SK-N-MC (cell line): ENCODE data around the gene TRIM39.
"Not testable (repeated sequence)": the region's sequence is repeated elsewhere in the genome, so short reads cannot be mapped to it uniquely, and the experiment has no call there.

ENCODE experiments used
- DNase-seq: peaks from one replicate; pipeline ENCODE4 v3.0.0-alpha.2; 2011; ENCODE audit warnings: low read depth, low spot score
- H3K27ac ChIP-seq: fragments of 200-600 bp; sonication (generic); 2 replicates; pipeline ENCODE4 v1.5.1; 2016; ENCODE audit warnings: mixed run types
- H3K36me3 ChIP-seq: fragments of 200-600 bp; sonication (generic); 2 replicates; pipeline ENCODE4 v1.6.1; 2017; ENCODE audit warnings: antibody characterized with exemption, low read length, mixed read lengths; ENCODE audit not compliant: insufficient read depth
- H3K4me3 ChIP-seq: fragments of 200-600 bp; sonication (generic); 2 replicates; pipeline ENCODE4 v1.5.1; 2016
- H3K9ac ChIP-seq: fragments of 200-600 bp; sonication (generic); 2 replicates; pipeline ENCODE4 v1.8.0; 2017; ENCODE audit warnings: mixed run types, mixed read lengths; ENCODE audit not compliant: insufficient read length
- H3K9me3 ChIP-seq: fragments of 200-600 bp; sonication (generic); 2 replicates; pipeline ENCODE4 v1.6.1; 2017; ENCODE audit warnings: low read depth, mild to moderate bottlenecking, antibody characterized with exemption, low read length, moderate library complexity, mixed read lengths
- EZH2 ChIP-seq: fragments of 200-600 bp; sonication (generic); IDR thresholded peaks from one replicate; pipeline ENCODE4 v1.6.1; 2017; ENCODE audit warnings: antibody characterized with exemption
- FOXP2 ChIP-seq: optimal IDR thresholded peaks from 2 replicates; pipeline ENCODE3; 2011; ENCODE audit warnings: mild to moderate bottlenecking, moderate library complexity; ENCODE audit not compliant: insufficient read depth; ENCODE audit errors: extremely low read length, control extremely low read depth
- POLR2AphosphoS5 ChIP-seq: IDR thresholded peaks from 2 replicates; pipeline ENCODE4 v1.6.1; 2012; ENCODE audit warnings: mild to moderate bottlenecking, low read depth, low read length, borderline replicate concordance

Gene TRIM39

DNA sequence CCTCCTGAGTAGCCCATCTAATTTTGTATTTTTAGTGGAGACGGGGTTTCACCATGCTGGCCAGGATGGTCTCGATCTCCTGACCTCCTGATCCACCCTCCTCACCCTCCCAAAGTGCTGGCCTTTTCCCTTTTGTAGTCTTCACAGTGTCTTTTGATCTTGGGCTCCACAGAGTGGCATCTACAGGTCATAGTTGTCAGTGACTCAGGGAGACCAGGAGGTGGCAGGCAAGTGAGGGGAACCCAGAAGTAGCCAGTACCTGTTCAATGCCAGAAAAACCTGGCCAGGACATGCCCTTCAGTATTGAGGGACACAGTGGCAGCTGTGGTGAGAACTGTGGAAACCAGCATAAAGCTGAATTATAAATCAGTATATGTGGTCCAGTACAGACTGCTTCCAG is 37.9 kb downstream of the TRIM39 start:
- Histone ChIP-seq H3K9me3 (no peaks in the 10 kb centered on the region), H3K9ac (no peak overlapping the region), H3K36me3 (no peaks in the 10 kb centered on the region), H3K27ac (no peak overlapping the region), H3K4me3 (no peak overlapping the region)
- no peak for TF ChIP-seq POLR2AphosphoS5
- no peak for TF ChIP-seq EZH2
- TF ChIP-seq FOXP2 = no peak
- DNase-seq = no peak

DNA sequence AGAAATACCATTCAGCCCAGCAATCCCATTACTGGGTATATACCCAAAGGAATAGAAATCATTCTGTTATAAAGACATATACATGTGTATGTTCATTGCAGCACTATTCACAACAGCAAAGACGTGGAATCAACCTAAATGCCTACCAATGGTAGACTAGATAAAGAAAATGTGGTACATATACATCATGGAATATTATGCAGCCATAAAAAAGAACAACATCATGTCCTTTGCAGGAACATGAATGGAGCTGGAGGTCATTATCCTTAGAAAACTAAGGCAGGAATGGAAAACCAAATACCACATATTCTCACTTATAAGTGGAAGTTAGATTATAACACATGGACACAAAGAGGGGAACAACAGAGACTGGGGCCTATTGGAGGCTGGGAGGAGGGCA is 42.6 kb downstream of the TRIM39 start:
- H3K4me3 ChIP-seq, H3K27ac ChIP-seq, H3K36me3 ChIP-seq, DNase-seq, H3K9me3 ChIP-seq, H3K9ac ChIP-seq: not testable (repeated sequence)

DNA sequence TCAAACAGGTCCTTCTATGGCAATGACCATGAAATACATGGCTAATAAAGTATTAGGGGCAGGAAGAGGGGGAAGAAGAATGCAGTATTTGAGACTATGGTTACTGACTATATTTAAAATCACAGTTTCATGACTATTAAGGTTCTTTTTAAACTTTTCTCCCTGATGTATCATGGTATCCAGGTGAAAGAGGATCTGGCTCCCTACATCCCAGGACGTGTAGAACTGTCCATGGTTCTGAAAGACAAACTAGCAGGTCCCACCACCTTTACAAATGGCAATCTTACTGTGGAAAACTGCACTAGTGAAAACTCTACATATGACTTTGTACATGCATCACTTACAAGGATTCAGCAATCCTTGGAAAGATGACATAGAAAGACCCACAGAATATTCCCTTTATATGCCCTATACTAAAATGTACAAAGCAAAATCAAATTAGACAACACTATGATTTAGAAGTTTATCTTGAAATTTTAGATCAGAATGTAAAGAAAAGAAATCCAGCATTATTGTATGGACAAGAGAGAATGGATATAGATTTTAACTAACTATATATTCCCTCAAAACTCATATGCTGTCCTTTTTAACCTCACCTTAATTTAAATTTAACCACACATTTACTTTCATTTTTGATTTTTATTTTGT is 51.7 kb downstream of the TRIM39 start:
- Histone ChIP-seq H3K9ac (no peak overlapping the region), H3K9me3 (no peaks in the 10 kb centered on the region), H3K27ac (no peak overlapping the region), H3K36me3 (no peaks in the 10 kb centered on the region), H3K4me3 (no peak overlapping the region)
- TF ChIP-seq POLR2AphosphoS5 = no peak
- TF ChIP-seq FOXP2 = no peak
- TF ChIP-seq EZH2 = no peak
- peak; percentile 39 for DNase-seq

DNA sequence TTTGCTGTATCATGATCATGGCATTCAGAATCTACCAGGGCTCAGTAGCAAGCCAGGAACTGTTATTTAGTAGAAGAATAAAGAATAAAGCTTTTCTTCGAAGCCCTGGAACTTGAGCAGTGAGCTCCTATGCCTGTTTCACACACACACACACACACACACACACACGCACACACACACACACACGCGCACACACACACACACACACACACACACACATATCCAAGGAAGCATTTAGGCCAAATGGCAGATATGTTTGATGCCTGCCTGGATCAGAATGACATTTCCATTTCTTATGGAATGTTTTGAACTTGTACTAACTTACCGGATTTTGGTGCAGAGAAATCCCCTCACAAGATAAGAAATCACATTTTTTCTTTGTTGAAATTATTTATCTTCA is 53.7 kb downstream of the TRIM39 start:
- H3K9ac ChIP-seq = no peak overlapping the region
- TF ChIP-seq FOXP2 (no peak), EZH2 (no peak), POLR2AphosphoS5 (no peak)

DNA sequence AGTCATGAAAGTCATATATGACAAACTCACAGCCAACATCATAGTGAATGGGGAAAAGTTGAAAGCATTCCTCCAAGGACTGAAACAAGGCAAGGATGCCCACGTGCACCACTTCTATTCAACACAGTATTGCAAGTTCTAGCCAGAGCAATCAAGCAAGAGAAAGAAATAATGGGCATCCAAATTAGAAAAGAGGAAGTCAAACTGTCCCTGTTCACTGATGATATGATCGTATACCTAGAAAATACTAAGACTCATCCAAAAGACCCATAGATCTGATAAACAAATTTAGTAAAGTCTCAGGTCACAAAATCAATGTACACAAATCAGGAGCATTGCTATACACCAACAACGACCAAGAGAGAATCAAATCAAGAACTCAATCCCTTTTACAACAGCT is 59.4 kb downstream of the TRIM39 start:
- no peaks in the 10 kb centered on the region for H3K9me3 ChIP-seq
- no peak overlapping the region for H3K4me3 ChIP-seq
- H3K9ac ChIP-seq = no peak overlapping the region
- no peak overlapping the region for H3K27ac ChIP-seq
- TF ChIP-seq FOXP2 (no peak), POLR2AphosphoS5 (no peak), EZH2 (no peak)
- DNase-seq = no peak
- H3K36me3 ChIP-seq = no peaks in the 10 kb centered on the region

More for the DNA sequence above, 53.7 kb downstream of the TRIM39 start:
- Histone ChIP-seq H3K27ac (no peak overlapping the region), H3K36me3 (no peaks in the 10 kb centered on the region), H3K9me3 (no peaks in the 10 kb centered on the region), H3K4me3 (no peak overlapping the region)
- DNase-seq = no peak

DNA sequence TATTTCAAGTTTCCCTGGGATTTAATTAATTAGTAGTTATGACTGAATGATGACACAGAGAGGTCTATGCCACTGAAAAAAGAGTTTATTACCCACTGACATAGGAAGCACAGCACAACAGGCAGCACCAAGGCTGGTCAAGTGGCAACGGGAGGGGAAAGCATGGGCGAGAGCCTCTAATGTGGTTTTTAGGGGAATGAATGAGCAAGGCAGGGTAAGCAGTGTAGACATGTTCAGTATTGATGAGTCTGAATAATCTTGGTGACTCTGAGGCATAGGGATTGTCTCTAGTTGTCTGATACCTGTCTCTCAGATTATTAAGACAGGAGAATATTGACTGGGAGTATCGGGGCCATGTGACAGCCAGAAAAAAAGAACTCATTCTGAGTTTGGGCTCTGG is 64.5 kb downstream of the TRIM39 start:
- Histone ChIP-seq H3K9me3 (no peaks in the 10 kb centered on the region), H3K4me3 (no peak overlapping the region), H3K9ac (no peak overlapping the region), H3K36me3 (no peaks in the 10 kb centered on the region), H3K27ac (no peak overlapping the region)
- TF ChIP-seq FOXP2 (no peak), POLR2AphosphoS5 (no peak), EZH2 (no peak)
- no peak for DNase-seq
